Epidermal melanocyte (primary cell): ENCODE data around the gene DDR1.
"Not testable (repeated sequence)": the region's sequence is repeated elsewhere in the genome, so short reads cannot be mapped to it uniquely, and the experiment has no call there.

Experiments used
- DNase-seq: peaks from one replicate; pipeline ENCODE4 v3.0.0; 2011; ENCODE audit warnings: low spot score; ENCODE audit not compliant: insufficient read length

The DDR1 gene

DNA sequence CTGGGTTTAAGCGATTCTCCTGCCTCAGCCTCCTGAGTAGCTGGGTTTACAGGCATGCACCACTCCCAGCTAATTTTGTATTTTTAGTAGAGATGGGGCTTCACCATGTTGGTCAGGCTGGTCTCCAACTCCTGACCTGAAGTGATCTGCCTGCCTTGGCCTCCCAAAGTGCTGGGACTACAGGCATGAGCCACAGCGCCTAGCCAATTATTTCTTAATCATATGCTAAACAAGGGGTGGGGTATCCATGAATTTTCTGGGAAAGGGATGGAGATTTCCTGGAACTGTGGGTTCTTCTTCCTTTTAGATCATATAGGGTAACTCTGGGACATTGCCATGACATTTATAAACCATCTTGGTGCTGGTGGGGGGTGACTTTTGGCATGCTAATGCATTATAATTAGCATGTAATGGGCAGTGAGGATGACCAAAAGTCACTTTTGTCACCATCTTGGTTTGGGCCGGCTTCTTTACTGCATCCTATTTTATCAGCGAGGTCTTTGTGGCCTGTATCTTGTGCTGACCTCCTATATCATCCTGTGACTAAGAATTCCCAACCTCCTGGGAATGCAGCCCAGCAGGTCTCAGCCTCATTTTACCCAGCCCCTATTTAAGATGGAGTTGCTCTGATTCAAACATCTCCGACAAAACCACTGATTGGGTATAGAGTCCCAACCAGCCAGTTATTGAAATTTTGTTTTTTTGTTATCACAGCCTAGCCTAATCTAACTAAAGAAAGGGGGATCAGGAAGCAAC lies 29.9 kb upstream of the DDR1 start:
- no peak for DNase-seq

DNA sequence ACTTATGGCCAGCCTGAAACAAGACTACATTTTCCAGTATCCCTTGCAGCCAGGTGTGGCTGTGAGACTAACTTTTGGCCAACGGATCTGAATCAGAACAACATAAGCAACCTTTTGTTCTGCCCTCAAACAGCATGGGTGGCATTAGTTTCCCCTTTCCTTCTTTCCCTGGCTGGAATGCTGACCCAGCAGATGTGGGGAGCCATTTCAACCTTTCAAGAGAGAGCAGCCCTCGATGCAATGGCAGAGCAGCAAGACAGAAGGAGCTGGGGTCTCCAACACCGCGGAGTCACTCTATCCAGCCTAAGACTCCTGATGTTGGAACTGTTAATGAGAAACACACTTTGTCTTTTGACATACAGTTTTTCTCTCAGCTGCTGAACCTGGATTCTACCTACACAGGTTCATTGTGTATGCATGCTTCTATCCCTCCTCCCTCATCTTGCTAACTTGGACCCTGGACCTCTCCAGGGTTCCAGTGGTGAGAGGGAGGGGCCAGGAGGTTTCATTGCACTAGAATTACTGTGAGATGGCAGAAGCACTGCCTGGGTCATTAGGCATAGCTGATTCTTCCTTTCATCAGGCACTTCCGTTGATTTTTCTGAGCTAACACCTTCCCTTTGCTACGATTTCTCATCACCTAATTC lies 28.8 kb upstream of the DDR1 start:
- no peak for DNase-seq

DNA sequence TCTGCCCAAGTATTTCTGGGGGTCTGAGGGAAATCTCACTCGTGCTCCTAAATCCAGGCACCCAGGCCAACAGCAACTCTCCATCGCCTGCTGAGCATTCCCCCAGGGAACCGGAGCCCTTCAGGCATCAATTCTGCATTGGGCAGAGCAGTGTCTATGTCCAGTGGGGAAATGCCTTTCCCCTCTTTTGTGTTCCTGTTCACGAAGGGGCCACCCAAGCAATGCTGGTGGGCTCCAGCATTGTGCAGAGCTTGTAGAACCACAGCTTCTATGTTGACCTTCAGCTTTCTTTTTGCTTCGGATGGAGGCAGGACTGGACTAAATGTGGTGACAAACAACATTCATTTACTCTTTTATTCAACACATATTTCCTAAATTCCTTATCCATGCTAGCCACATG lies 27.2 kb upstream of the DDR1 start:
- DNase-seq: no peak

DNA sequence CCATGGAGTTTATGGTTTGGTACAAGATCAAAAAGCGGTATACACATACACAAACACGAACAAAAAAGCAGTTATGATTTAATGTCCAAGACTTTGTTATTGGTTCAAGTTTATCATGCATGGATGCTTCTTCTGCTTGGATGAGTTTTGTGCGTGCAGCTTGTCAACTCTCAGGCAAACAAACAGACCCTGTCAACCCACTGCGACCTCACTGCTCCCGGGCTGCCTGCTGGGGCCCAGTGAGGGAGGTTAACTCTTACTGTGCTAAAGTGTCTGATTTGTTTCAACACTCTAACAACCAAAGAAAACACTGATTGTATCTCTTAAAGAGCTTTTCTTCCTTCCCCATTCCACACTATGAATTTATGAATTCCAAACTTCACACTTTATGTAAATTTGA lies 26.8 kb upstream of the DDR1 start:
- no peak for DNase-seq

DNA sequence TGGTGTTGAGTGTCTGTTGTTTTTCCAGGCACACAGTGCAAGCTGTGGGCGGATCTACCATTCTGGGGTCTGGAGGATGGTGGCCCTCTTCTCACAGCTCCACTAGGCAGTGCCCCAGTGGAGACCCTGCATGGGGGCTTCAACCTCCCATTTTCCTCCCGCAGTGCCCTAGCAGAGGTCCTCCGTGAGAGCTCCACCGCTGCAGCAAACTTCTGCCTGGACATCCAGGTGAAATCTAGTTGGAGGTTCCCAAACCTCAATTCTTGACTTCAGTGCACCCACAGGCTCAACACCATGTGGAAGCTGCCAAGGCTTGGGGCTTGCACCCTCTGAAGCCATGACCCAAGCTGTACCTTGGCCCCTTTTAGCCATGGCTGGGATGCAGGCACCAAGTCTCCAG lies 24.6 kb upstream of the DDR1 start:
- DNase-seq: not testable (repeated sequence)

DNA sequence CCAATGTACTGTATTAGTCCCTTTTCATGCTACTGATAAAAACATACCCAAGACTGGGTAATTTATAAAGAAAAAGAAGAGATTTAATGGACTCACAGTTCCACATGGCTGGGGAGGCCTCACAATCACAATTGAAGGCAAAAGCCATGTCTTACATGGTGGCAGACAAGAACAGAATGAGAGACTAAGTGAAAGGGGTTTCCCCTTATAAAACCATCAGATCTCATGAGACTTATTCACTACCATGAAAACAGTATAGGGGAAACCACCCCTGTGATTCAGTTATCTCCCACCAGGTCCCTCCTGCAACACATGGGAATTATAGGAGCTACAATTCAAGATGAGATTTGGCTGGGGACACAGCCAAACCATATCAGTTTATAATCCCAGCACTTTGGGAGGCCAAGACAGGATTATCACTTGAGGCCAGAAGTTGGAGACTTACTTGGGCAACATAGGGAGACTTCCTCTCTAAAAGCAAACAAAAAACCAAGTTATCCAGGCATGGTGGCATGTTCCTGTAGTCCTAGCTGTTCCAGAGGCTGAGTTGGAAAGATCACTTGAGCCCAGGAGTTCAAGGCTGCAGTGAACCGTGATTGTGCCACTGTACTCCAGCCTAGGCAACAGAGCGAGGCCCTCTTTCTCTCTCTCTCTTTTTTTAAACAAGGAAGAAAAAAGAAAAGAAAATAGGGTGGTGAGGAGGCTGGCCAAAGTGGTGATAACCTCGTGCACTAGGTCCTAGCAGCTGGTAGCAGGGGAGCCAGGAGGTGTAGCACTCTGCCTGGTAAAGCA lies 22.9 kb upstream of the DDR1 start:
- no peak for DNase-seq

DNA sequence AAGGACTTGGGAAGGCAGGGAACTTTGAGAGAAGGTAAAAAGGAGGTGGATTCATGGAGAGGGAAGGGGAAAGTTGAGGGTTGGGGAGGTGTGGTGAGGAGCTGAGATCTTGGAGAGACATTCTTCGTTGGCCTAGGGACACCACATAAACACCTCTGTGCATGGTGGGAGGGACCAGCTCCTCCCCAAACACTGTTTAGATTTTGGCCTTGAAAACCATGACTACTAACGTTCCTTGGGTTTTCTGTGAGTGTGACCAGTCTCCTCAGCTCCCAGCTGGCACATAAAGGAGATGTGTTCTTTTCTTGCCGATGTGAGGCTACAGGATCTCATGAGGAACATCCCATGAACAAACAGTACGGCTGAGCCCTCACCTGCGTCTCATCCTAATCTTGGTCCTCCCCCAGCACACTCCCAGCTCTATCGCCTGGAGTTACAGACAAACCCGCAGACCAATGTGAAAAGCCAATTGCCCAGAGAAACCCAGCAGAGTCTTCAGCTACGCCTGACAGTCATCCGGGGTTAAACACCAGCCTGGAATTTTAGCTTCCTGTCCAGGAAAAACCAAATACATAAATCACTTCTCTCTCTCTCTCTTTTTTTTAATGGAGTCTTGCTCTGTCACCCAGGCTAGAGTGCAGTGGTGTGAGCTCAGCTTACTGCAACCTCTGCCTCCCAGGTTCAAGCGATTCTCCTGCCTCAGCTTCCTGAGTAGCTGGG lies 22.0 kb upstream of the DDR1 start:
- DNase-seq: no peak

DNA sequence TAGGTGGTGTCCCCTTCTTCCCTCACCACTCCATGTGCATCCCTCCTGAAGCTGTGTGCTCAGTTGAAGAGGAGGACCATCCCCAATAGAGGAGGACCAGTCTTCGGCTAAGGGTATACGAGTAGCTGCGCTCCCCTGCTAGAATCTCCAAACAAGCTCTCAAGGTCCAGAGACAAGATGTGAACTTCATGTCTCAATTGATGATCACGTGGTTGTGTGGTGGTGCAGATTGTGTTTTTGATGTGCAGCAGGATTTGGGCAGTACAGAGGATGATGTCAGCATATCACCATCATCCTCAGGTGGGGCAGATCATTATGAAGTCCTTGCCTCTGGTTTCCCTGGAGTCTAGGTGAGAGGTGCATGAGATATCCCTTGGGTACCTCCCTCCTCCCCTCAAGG lies 20.0 kb upstream of the DDR1 start:
- no peak for DNase-seq

DNA sequence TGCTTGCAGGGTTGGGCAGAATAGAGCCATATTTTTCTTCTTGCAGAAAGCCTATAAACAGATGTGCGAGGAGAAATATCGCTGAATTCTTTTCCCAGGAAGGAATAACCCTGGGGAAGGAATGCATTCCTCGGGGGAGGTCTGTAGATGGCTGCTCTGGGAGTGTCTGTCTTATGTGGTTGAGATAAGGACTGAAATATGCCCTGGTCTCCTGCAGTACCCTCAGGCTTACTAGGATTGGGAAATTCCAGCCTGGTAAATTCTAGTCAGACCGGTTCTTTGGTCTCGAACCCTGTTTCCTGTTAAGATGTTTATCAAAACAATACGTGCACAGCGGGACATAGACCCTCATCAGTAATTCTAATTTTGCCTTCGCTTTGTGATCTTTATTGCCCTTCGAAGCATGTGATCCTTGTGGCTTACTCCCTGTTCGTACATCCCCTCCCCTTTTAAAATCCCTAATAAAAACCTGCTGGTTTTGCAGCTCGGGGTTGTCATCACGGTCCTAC lies 15.0 kb upstream of the DDR1 start:
- not testable (repeated sequence) for DNase-seq

DNA sequence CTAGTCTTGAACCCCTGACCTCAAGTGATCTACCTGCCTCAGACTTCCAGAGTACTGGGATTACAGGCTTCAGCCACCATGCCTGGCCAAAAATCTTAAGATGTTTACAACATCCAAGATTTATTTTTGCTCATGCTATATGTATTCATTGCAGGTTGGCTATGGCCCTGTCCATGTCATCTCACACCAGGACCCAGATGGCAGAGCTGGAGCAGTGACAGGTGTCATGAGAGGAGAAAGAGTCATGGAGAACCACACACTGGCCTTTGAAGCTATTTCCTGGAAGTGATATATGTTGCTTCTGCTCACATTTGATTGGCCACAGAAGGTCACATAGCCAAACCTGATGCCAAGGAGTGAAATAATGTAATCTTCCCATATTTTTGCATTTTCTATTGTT lies 13.8 kb upstream of the DDR1 start:
- no peak for DNase-seq

DNA sequence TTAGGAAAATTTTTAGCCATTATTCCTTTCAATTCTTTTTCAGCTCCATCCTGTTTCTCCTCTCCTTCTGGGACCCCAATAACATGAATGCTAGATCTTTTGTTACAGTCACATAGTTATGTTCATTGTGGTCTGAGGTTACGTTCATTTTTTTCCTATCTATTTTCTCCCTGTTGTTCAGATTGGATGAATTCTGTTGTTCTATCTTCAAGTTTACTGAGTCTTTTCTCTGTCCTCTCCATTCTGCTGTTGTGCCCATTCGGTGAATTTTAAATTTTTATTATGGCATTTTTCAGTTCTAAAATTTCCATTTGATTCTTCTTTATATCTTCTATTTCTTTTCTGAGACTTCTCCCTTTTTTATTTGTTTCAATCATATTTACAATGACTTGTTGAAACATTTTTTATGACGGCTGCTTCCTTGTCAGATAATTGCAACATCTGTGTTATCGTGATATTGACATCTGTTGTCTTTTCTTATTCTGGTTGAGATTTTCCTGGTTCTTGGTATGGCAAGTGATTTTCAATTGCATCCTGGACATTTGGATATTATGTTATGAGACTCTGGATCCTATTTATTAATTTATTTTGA lies 12.6 kb upstream of the DDR1 start:
- no peak for DNase-seq

DNA sequence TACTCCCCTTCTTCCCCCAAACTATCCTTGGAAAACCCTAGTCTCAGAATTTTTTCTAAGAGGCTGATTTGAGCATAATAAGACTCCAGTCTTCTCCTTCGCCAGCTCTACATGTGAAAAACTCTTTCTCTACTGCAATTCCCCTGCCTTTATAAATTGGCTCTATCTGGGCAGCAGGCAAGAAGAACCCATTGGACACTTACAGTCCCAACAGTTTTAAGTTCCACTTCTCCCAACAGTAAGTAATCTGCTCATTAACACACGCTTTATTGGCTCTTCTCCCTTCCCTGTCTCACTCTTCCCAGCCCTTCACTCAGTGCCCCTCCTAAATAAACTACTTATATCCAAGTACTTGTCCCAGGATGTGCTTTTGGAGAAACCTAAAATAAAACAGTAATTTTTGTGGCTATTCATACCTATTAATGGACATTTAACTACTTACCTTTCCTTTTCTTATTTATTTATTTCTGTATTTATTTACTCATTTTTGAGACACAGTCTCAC lies 11.1 kb upstream of the DDR1 start:
- DNase-seq: no peak

DNA sequence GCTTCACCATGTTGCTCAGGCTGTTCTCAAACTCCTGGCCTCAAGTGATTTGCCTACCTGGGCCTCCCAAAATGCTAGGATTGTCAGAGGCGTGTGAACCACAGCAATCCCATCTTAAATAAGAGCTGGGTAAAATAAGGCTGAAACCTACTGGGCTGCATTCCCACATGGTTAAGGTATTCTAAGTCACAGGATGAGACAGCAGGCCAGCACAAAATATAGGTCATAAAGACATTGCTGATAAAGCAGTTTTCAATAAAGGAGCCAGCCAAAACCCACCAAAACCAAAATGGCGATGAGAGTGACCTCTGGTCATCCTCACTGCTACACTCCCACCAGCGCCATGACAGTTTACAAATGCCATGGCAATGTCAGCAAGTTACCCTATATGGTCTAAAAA lies 10.5 kb upstream of the DDR1 start:
- not testable (repeated sequence) for DNase-seq

DNA sequence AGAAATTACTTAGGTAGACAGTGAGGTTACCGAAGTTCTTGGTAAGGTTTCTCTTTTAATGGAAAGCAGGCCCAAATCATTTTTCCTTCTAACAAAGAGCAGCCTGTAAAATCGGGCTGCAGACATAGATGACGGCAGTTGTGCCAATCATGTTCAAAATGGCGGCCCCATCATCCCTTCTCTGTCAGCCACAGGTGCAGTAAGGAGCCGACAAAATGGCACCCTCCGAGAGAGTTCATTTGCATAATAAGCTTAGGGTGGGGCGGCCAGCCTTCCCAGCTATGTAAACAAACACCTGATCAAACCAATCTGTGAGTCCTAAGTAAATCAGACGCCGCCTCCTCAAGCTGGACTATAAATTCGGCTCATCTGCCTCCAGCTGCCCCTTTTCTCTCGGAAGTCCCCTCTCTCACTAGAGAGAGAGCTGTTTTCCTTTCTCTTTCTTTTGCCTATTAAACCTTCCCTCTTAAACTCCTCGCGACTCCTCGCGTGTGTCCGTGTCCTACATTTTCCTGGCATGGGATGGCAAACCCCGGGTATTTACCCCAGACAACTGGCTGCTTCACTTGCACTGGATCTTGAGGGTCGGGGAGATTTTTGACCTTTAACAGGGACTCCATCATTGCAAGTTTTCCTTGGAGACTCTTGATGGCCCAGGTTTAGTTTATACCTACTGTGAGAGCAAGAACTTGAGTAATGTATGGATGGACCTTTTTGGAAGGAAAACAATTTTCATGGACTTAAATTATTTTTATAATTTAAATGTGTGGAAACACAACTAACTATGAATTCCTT lies 8.9 kb upstream of the DDR1 start:
- no peak for DNase-seq

DNA sequence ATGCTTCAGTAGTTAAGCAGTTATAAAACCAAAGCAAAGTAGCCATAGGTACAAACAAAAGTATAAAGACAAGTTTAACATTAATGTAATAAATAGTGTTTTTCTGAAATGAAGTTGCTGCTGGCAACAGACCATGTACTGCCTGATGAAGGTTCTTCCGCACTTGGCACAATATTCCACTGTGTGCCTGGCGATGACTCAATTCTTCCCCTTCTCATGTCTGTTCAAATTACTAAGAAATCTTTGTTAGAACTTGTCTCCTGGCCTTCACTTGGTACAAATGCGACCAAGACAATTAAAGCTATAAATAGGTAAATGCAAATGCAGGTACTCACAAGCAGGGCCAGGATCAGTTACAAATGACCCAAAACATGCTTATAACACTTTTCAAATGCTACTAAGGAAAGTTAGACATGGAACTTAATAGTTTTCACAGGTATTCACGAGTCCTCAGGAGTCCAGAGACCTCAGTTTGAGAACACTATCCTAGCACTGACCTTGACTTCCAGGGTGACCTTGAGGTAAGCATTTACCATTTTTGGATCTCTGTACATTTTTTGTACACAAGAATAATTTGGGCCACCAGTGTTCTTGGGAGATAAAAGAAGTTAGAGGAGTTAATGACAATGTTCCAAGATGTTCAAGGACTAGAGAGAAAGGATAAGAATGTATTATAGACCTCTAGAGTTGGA lies 8.1 kb upstream of the DDR1 start:
- DNase-seq: no peak

DNA sequence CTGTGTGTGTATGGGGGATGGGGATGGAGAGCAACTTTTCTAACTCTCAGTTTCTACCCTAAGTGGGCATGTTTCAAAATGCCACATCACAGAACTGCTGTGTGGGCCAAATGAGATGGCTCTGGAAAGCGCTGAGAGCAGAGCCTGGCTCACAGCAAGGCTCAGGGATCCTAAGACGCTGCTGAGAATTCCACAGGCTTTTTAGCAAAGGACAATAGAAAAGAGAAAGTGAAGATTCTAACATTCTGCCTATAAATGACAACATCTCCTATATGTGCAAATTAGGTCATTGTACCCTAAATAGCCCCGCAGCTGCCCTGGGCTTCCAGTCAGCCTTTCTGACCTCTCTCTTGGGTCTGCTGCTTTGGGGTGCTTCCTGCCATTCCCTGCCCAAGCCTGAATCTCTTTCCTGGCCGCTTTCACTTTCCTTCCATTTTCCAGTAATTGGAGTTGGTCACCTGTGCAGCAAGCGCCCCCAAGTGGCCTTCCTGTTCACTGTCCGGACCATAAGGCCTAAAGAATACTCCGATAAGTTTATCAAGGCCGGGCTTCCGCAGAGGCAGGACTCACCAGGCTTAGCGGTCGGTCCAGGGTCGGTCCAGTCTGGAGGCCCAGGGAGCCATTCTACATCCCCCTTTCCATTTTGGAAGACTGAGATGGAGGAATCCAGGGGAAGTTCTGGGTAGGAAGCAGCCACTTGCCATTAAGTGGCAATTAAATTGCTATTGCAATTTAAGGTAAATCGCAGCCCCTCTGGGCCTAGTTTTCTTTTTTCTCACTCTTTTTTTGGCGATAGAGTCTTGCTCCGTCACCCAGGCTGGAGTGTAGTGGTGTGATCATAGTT lies 6.7 kb upstream of the DDR1 start:
- DNase-seq: peak; percentile 97

DNA sequence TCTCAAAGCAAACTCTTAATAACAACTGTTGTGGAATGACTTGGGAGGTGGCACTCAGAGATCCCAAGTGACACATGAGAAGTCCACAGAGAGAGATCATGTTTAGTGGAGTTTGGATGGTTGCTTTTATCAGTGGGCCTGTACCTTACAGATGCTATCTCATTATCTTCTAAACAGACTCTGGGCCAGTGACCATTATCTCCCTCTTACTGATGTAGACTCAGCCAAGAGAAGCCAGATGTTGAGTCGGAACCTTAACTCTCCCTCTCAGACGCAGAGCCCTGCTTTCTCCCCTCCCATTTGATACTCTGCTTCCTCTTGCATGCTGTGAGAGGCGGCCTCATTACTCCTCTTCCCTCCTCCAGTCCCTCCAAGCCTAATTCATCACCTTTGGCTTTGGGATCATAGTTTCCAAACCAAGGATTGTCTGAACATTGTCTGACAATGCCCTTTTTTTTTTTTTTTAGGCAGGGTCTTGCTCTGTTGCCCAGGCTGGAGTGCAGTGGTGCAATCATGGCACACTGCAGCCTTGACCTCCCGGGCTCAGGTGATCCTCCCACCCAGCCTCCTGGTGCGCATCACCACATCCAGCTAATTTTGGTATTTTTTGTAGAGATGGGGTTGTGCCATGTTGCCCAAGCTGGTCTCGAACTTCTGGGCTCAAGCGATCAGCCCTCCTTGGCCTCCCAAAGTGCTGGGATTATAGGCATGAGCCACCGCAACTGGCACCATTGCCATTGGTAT lies 4.5 kb upstream of the DDR1 start:
- no peak for DNase-seq

DNA sequence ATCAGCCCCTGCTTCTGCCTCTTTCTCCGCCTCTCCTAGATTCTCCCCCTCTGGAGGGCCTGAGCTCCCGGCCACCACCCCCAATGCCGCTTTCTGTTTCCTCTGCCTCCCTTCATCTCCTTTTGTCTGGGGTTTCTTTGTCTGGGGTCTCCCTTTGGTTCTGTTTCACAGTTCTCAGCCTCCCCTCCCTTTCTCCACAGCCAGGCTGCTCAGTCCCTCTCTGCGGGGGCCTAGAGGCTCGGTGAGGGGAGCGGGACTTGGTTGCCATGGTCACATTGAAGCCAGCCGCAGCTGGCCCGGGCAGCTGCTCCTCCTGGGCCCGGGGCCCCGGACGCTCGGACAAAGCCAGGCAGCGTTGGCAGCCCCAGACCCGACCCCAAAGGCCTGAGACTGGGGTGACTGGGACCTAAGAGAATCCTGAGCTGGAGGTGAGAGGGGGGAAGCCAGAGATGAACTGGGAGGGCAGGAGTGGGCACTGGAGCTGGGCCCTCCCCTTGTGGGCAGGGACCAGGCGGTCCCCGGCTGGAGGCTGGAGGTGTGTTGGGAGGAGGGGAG lies 3.5 kb upstream of the DDR1 start:
- no peak for DNase-seq
